K562 (cell line): ENCODE data around the gene SUOX.

Experiments used
- CREM ChIP-seq: IDR thresholded peaks from 2 replicates; pipeline ENCODE4 v1.6.1; 2014; ENCODE audit warnings: antibody characterized with exemption, low read depth
- EZH2 ChIP-seq: IDR thresholded peaks from 2 replicates; pipeline ENCODE4 v1.6.1; 2012; ENCODE audit warnings: low read depth, mild to moderate bottlenecking, inconsistent platforms, low read length, borderline replicate concordance
- FOXA1 ChIP-seq: fragments of 450-650 bp; IDR thresholded peaks from 2 replicates; pipeline ENCODE4 v1.6.1; 2016; ENCODE audit warnings: mild to moderate bottlenecking, borderline replicate concordance
- RBFOX2 ChIP-seq: fragments of 200-400 bp; formaldehyde crosslinking; IDR thresholded peaks from 2 replicates; pipeline ENCODE4 v1.6.1; 2017; ENCODE audit warnings: low read depth, mild to moderate bottlenecking, low read length, moderate library complexity
- SMC3 ChIP-seq: conservative IDR thresholded peaks from 2 replicates; pipeline ENCODE4 v1.6.1; 2011; ENCODE audit warnings: low read depth, low read length, improper control_type of control experiment; ENCODE audit not compliant: insufficient read depth
- SRSF1 ChIP-seq: fragments of 200-400 bp; formaldehyde crosslinking; IDR thresholded peaks from 2 replicates; pipeline ENCODE4 v1.6.1; 2017; ENCODE audit warnings: mild to moderate bottlenecking, low read depth, low read length, moderate library complexity
- TF ChIP-seq, protein P1 (sequence below), 3 experiments: IDR thresholded peaks in 2 of 3; conservative IDR thresholded peaks in 1 of 3; 2 replicates each; pipeline ENCODE4 v1.5.1; 2011 to 2012; ENCODE audit warnings: low read length in 3 of 3, mild to moderate bottlenecking in 3 of 3, control low read depth in 2 of 3, improper control_type of control experiment in 1 of 3, inconsistent platforms in 1 of 3, low read depth in 1 of 3, mixed read lengths in 1 of 3, moderate library complexity in 1 of 3; ENCODE audit not compliant: insufficient read depth in 2 of 3
- TF ChIP-seq, protein P2 (sequence below), 2 experiments: fragments of 450-650 bp in 1 of 2; sonication (generic) in 1 of 2; formaldehyde crosslinking; conservative IDR thresholded peaks; 2 replicates each; pipeline versions ENCODE4 v1.4.0 to v1.8.1; 2020 to 2022; ENCODE audit warnings: mild to moderate bottlenecking in 1 of 2, missing genetic modification reagents in 1 of 2

DNA sequence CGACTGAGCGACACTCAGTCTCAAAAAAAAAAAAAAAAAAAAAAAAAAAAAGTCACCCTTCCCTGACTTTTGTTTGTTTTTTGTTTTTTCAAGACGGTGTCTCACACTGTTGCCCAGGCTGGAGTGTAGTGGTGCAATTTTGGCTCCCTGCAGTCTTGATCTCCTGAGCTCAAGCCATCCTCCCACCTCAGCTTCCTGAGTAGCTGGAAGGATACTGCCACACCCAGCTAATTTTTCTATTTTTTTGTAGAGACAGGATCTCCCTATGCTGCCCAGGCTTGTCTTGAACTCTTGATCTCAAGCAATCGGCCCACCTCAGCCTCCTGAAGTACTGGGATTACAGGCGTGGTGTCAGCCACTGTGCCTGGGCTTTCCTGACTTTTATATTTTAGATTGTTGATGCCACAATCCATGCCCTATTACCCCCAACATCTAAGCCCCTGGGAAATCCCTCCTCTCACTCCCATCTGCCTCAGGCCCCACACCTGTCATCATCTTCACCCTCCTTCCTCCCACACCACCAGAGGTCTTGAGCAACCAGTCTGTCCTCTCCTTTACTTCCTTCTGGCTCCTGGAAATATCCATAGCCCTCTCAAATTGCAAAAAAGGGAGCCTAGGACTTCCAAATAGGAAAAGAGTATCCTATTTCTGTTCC lies 31.6 kb downstream of the SUOX start:
- TF ChIP-seq, protein P1, sequence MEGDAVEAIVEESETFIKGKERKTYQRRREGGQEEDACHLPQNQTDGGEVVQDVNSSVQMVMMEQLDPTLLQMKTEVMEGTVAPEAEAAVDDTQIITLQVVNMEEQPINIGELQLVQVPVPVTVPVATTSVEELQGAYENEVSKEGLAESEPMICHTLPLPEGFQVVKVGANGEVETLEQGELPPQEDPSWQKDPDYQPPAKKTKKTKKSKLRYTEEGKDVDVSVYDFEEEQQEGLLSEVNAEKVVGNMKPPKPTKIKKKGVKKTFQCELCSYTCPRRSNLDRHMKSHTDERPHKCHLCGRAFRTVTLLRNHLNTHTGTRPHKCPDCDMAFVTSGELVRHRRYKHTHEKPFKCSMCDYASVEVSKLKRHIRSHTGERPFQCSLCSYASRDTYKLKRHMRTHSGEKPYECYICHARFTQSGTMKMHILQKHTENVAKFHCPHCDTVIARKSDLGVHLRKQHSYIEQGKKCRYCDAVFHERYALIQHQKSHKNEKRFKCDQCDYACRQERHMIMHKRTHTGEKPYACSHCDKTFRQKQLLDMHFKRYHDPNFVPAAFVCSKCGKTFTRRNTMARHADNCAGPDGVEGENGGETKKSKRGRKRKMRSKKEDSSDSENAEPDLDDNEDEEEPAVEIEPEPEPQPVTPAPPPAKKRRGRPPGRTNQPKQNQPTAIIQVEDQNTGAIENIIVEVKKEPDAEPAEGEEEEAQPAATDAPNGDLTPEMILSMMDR (IDR thresholded peaks at IDR 0.05 in 2 of 3, conservative IDR thresholded peaks at IDR 0.05 in 1 of 3; ENCODE audit: insufficient read depth in 2 of 3, low read depth in 1 of 3, low read length in 3 of 3), result no peak
- TF ChIP-seq SMC3 (no peak), CREM (no peak), FOXA1 (no peak), EZH2 (no peak), SRSF1 (no peak), RBFOX2 (no peak)
- TF ChIP-seq, protein P2, sequence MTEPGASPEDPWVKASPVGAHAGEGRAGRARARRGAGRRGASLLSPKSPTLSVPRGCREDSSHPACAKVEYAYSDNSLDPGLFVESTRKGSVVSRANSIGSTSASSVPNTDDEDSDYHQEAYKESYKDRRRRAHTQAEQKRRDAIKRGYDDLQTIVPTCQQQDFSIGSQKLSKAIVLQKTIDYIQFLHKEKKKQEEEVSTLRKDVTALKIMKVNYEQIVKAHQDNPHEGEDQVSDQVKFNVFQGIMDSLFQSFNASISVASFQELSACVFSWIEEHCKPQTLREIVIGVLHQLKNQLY (CRISPR knock-in tag; conservative IDR thresholded peaks at IDR 0.05), result no peak
